GM04504 (cell line): ENCODE data around the gene SDC3.

Experiments
- DNase-seq: peaks from one replicate; pipeline ENCODE4 v3.0.0-alpha.2; 2012; ENCODE audit warnings: low read depth

SDC3 gene

GRCh38 chr1:30904191-30904961 lies 4.2 kb downstream of the SDC3 start:
- no peak for DNase-seq

GRCh38 chr1:30903343-30904034 lies 5.1 kb downstream of the SDC3 start:
- DNase-seq, result no peak

- no peak for DNase-seq
Measured at GRCh38 chr1:30902593-30903290, 5.8 kb downstream of the SDC3 start.

DNA sequence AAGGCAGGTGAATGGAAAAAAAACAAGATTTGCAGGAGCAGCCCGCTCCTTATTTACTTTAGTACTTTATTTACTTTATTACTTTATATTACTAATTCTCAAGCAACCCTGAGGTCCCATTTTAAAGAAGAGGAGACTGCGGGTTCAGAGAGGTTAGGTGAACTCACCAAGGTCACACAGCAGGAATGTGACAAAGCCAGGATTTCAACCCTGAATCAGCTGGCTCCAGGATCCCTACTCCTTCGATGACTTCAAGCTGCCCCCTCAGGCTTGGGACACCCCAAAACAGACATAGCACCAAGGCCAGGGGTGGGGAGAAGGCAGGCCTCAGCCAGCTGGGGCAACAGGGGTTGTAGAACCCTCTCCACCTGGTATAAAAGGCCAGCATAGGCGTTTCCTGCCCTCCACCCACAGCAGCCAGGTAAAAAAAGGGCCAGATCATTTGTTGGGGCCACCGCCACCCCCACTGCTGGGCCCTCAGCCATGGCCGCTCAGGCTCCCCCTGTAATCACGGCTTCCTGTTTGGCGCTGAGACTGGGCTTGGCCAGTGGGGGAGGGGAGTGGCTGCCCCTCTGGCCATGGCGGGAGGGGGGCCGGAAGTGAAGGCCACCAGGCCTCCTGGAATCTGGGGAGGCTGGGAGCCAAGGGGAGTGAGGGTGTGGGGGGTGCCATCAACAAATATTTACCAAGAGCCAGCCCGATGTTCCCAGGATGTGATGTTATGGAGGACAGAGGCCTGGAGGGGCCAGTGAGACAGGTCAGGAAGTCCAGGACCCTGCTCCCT lies 6.6 kb downstream of the SDC3 start:
- no peak for DNase-seq

DNA sequence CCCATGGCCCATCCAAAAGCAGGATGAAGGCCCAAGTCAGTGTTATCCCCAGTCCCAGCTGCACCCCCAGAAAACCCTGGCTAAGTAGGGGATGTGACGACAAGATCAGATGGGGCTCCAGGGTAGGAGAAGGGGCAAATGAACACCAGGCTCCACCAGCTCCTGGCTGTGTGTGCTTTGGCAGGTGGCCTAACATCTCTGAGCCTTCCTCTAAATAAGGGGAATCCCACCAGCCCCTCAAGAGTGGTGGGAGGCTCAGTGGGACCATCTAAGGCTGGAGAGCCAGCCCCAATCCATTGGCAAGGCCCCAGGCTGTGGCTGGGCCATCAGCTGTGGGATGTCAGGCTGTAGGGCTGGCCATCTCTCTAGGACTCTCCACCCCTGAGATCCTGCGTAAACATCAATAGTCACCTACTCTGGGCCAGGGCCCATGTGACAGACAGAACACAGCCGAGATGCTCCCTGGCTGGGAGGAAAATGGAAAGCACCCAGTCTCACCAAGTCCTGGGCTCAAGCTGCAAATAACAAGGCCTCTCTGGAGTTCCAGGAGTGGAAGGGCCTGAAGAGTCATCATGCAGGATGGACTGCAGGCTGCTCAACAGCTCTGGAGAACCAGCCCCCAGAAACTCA lies 7.5 kb downstream of the SDC3 start:
- DNase-seq, result no peak

GRCh38 chr1:30900486-30900885 lies 8.1 kb downstream of the SDC3 start:
- DNase-seq, result no peak

DNA sequence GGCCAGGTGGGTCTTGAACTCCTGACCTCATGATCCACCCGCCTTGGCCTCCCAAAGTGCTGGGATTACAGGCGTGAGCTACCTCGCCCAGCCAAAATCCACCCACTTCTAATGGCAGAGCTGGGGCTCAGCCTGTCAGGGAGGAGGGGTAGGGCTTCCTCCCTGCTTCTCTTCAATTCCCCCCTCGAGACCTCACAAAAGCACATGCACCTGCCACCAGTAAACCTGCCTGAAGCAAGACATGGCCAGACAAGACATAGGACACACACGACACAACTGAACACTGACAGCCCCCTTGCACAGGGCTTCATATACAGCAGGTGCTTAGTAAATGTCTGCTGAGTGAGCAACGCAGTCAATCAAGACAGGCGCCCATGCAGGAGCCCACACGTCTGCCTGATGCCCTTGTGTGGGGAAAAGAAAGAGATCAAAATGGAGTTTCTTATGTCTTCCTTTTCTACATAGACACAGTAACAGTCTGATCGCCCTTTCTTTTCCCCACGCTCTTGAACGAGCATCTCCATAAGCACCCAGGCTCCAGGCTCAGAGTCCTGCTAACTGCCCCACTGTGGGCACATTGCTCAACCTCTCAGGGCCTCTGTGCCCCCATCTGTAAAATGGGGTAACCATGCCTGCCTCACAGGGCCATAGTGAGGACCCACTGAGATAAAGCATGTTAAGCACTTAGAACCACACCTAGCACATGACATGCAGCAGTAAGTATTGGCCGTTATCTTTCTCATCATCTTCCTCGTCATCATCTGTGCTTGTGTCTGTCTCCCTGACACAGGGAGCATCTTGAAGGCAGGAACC lies 8.8 kb downstream of the SDC3 start:
- DNase-seq, result no peak

- DNase-seq, result no peak
Measured at GRCh38 chr1:30898031-30898815, 10.3 kb downstream of the SDC3 start.

DNA sequence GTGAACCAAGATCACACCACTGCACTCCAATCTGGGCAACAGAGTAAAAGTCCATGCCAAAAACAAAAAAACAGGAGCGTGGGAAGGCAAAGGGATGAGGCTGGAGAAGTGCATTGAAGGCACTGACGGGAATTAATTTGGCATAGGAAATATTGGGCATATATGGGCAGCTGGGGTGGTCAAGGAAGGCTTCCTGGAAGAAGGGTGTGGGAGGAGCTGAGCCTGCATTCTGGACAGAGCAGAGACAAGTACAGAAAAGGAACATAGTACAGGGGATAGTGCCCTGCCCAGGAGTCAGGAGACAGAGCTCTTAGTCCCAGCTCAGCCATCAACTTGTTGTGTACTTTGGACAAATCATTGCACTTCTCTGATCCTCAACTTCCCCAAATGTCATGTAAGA lies 11.7 kb downstream of the SDC3 start:
- DNase-seq, result no peak

DNA sequence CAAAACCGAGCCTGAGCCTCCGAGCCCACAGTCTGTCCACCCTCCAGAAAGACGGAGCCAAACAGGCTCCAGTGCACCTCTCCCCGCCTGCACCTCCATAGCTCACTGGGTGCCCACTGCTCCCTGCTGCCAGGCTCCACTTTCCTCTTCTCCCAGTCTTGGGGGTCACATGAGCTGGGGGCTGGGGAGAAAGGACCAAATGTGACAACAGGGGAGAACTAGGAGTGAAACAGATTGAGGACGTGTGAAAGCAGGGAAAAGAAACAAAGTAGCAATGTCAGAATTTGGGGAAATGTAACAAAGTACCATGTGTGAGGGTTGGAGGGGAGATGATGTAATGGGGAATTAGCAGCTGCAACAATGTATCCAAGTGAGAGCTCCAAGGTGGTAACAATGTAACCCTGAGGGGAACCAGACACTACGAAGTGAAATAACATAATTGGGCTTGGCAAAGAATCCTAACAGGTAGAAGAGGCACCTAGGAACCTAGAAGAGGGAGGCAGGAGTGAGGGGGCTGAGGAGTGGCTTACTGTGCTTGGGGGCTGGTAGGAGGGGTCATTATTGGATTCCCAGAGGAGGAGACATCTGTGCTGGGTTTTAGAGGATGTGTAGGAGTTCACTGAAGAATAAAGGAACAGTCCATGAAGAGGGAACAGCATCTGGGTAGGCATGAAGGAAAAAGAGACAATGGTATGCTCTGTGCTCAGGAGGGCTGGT lies 12.5 kb downstream of the SDC3 start:
- no peak for DNase-seq

- no peak for DNase-seq
Measured at GRCh38 chr1:30895382-30895943, 13.1 kb downstream of the SDC3 start.

DNA sequence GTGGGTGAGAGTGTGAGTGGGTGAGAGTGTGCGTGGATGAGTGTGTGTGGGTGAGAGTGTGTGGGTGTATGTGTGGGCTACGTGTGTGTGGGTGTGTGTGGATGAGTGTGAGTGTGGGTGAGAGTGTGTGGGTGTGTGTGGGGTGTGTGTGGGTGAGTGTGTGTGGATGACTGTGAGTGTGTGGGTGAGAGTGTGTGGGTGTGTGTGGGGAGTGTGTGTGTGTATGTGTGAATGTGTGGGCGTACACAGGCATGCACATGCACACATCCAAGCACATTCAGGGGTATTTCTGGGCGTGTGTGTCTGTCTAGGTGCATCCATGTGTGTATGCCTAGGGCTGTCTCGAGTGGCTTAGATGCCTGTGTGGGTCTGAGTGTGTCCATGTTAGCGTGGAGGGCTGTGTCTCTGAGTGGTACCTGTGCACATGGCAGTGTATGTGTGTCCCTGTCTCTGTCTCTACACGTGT lies 14.0 kb downstream of the SDC3 start:
- no peak for DNase-seq

- no peak for DNase-seq
Measured at GRCh38 chr1:30893776-30894507, 14.6 kb downstream of the SDC3 start.

DNA sequence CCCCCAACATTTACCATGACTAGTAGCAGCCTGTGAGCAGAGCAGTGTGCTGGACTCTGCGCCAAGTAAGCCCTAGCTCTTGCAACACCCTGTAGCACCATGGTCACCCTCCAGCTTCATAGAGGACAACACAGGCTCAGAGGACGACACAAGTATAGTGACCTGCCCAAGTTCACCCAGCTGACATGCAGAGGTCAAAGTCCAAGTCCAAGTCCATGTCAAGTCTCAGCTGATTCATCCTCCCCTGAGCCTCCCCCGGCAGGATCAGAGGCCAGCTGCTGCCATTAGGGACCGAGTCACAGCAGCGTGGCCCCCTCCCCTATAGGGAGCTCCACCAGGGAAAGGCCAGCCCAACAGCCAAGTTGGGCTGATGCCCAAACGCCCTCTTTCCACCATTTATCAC lies 15.9 kb downstream of the SDC3 start:
- no peak for DNase-seq

DNA sequence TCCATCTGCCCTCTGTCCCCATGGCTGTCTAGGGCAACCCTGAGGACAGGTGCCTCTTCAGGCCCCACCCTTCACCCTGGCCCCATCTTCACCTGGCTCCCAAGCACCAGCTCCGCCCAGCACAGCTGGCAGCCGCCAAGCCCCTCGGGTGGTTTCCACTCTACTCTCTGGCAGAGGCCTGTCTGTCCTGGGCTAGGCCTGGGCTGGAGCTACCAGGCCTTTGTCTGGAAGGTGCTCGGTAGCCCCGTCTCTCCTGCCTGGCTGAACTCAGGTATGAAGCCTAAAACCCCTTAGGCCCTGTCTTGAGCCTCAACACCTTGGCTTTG lies 17.4 kb downstream of the SDC3 start:
- DNase-seq, result no peak

GRCh38 chr1:30890502-30891226 lies 17.9 kb downstream of the SDC3 start:
- DNase-seq, result no peak

DNA sequence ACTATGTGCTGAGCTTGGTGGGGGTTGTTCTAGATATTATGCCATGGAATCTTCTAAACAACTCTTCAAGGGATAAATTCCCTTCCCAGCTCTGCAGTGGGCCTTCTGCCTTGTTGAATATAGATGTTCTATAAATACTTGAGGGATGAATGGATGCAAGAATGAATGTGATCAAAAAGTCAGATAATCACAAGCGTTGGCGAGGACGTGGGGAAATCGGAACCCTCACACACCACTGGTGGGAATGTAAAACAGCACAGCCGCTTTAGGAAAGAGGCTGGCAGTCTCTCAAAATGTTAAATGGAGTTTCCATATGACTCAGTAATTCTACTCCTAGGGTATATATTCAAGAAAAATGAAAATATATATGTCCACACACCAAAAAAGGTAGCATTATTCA lies 19.0 kb downstream of the SDC3 start:
- no peak for DNase-seq

GRCh38 chr1:30888975-30889374 lies 19.6 kb downstream of the SDC3 start:
- DNase-seq, result no peak
